Measurements from ENCODE around the gene AGFG2.

The AGFG2 gene

GRCh38 chr7:100586266-100587025, 47.4 kb downstream of the AGFG2 start, which contains the start of gene FBXO24:
Gene FBXO24, plus strand, starts transcription at chr7:100586328. Its CDS starts 298 bp downstream, at chr7:100586626.
- H3K4me3 ChIP-seq (ENCODE audit: low read length), result peak within 1 kb of the TSS; percentile 86
- TF ChIP-seq, protein P1, sequence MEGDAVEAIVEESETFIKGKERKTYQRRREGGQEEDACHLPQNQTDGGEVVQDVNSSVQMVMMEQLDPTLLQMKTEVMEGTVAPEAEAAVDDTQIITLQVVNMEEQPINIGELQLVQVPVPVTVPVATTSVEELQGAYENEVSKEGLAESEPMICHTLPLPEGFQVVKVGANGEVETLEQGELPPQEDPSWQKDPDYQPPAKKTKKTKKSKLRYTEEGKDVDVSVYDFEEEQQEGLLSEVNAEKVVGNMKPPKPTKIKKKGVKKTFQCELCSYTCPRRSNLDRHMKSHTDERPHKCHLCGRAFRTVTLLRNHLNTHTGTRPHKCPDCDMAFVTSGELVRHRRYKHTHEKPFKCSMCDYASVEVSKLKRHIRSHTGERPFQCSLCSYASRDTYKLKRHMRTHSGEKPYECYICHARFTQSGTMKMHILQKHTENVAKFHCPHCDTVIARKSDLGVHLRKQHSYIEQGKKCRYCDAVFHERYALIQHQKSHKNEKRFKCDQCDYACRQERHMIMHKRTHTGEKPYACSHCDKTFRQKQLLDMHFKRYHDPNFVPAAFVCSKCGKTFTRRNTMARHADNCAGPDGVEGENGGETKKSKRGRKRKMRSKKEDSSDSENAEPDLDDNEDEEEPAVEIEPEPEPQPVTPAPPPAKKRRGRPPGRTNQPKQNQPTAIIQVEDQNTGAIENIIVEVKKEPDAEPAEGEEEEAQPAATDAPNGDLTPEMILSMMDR (IDR thresholded peaks at IDR 0.05; ENCODE audit: insufficient read depth, low read depth, low read length, missing control alignments), result no peak
- peak; percentile 100 for DNase-seq (ENCODE audit: low read depth)

GRCh38 chr7:100588438-100588837, 49.4 kb downstream of the AGFG2 start:
- TF ChIP-seq, protein P1 (IDR thresholded peaks at IDR 0.05; ENCODE audit: insufficient read depth, low read depth, low read length, missing control alignments), result peak; percentile 38
- no peak overlapping the region for H3K4me3 ChIP-seq (ENCODE audit: low read length)
- DNase-seq (ENCODE audit: low read depth), result no peak

DNA sequence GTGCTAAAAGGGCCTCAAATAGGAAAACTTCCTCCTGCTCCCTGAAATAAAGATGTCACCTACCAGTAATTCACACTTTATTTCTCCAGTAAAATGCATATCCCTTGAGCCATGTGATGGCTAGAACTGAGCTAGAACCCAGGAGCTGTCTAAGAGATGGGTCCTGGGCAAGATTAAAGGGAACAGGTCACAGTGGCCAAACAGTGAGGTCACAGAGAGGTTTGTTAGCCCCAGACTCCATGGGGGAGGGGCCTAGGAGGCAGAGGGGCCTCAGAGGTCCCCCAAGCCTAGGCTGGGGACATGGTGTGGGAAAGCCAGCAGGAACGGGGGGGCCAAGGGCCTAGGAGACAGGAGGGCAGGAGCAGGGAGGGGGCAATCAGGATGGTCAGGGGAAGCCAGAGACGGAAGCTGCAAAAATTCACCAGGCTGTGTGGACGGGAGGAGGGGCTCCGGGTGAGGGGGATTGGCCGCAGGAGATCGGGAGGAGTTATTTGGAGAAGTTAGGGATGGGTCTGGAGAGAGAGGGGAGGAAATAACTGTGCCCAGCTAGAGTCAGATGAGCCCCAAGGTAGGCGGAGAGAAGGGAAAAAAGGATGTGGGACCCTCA, 50.4 kb downstream of the AGFG2 start:
- TF ChIP-seq, protein P1 (IDR thresholded peaks at IDR 0.05; ENCODE audit: insufficient read depth, low read depth, low read length, missing control alignments), result no peak
- DNase-seq (ENCODE audit: low read depth), result no peak
- H3K4me3 ChIP-seq (ENCODE audit: low read length), result no peak overlapping the region

GRCh38 chr7:100590077-100590737, 51.2 kb downstream of the AGFG2 start:
- H3K4me3 ChIP-seq (ENCODE audit: low read length), result no peak overlapping the region
- TF ChIP-seq, protein P1 (IDR thresholded peaks at IDR 0.05; ENCODE audit: insufficient read depth, low read depth, low read length, missing control alignments), result no peak
- no peak for DNase-seq (ENCODE audit: low read depth)

DNA sequence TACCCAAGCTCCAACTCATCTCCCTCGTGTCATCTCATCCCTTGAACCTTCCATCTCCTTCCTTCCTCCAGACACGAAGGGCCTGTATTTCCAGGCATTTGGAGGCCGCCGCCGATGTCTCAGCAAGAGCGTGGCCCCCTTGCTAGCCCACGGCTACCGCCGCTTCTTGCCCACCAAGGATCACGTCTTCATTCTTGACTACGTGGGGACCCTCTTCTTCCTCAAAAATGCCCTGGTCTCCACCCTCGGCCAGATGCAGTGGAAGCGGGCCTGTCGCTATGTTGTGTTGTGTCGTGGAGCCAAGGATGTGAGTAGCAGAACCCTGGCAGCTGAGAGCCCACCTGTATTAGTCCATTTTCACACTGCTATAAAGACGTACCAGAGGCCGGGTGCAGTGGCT, 52.6 kb downstream of the AGFG2 start:
- TF ChIP-seq, protein P1 (IDR thresholded peaks at IDR 0.05; ENCODE audit: insufficient read depth, low read depth, low read length, missing control alignments), result no peak
- no peak overlapping the region for H3K4me3 ChIP-seq (ENCODE audit: low read length)
- no peak for DNase-seq (ENCODE audit: low read depth)

DNA sequence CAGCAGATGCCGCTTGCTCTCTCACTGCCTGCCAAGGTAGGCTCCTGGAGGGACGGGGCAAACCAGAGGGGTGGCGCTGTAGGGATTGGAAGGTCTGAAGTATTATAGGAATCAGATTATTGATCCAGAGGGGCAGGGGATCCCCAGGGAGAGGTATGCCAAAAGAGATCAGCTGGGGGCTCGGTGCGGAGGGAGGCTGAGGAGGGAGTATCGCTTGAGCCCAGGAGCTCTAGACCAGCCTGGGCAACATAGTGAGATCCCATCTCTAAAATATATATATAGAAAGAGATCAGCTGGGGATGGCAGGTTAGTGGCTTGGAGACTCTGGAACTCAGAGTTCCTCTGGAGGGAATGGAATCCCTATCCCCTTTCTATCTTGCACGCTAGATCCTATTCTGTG, 56.2 kb downstream of the AGFG2 start:
- no peak for DNase-seq (ENCODE audit: low read depth)
- TF ChIP-seq, protein P1 (IDR thresholded peaks at IDR 0.05; ENCODE audit: insufficient read depth, low read depth, low read length, missing control alignments), result no peak
- H3K4me3 ChIP-seq (ENCODE audit: low read length), result no peak overlapping the region
